NCI-H82 (cell line): ENCODE measurements around the gene FHIT.
"Not testable (repeated sequence)": the region's sequence is repeated elsewhere in the genome, so short reads cannot be mapped to it uniquely, and the experiment has no call there.

Source experiments
- DNase-seq: peaks from one replicate; lab custom pipeline; 2025; lab: John Stamatoyannopoulos, UW

The FHIT gene

GRCh38 chr3:60989626-60990441 lies 261.4 kb downstream of the FHIT start:
- no peak for DNase-seq

DNA sequence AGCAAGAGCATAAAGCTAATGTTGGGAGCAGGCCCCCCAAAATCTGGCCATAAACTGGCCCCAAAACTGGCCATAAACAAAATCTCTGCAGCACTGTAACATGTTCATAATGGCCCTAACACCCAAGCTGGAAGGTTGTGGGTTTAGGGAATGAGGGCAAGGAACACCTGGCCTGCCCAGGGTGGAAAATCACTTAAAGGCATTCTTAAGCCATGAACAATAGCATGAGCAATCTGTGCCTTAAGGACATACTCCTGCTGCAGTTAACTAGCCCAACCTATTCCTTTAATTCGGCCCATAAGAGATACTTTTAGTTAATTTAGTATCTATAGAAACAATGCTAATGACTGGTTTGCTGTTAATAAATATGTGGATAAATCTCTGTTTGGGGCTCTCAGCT lies 264.1 kb downstream of the FHIT start:
- DNase-seq: not testable (repeated sequence)

GRCh38 chr3:60986552-60986951 lies 264.7 kb downstream of the FHIT start:
- DNase-seq: no peak

GRCh38 chr3:60983906-60984305 lies 267.3 kb downstream of the FHIT start:
- peak; percentile 0 for DNase-seq

DNA sequence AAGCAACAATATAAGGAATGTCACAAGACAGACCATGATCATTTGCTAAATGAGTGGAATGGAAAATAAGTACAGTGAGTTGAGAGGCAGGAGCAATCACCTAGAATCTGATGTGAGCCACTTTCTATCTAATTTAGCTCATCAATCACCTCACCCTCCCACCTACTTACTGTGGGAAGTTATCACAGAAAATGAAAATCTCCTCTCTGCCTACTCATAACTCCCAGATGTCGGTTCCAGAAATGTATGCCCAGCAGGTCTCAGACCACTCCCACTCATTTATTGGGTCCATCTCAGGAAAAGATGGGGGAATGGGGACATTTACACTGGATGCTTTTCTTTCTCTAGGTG lies 270.9 kb downstream of the FHIT start:
- no peak for DNase-seq

GRCh38 chr3:60979461-60980341 lies 271.6 kb downstream of the FHIT start:
- no peak for DNase-seq

DNA sequence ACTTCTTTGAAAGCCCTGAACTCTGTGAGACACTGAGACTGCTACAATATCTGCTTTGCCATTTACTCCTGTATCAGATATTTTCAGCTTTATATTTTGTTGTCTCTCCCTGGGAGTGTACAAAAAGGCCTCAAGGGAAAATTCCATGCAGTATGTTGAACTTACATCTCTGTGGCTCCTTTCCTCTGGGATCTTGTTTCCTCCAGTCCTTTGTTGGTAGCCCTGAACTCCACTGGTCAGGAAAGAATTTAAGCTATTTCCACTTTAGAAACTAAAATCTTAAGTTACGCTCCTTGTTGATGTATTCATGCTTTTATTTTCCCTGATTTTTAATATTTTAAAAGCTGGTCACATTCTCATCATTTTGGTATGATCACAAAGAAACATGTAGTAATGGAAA lies 277.9 kb downstream of the FHIT start:
- DNase-seq: no peak

GRCh38 chr3:60972599-60972998 lies 278.7 kb downstream of the FHIT start:
- no peak for DNase-seq

DNA sequence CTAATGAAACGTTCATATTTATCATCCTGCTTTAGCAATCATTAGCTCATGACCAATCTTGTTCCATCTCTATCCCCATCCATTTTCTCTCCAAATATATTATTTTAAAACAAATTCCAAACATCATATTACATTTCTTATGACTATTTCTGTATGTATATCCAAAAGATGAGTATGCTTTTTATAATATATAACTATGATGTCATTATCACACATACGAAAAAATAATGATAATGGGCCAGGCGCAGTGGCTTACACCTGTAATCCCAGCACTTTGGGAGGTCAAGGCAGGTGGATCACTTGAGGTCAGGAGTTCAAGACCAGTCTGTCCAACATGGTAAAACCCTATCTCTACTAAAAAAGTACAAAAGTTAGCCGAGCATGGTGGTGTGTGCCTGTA lies 280.4 kb downstream of the FHIT start:
- DNase-seq: no peak

DNA sequence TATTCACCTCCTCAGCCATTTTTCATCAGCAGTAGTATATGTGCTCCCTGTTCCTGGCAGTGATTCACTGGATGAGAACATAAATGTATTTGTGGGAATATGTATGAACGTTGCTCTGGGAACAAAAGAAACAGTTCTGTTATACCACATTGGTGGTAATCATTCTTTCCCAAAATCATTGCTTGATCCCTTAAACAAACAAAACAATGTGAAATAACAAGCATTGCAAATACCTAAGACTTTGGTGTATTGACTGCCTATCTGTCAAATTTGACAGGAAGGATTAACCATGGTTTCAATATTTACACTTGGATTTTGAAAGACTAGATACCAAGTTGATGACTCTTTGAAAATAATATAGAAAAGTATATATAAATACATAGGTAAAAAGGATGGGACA lies 284.1 kb downstream of the FHIT start:
- no peak for DNase-seq

GRCh38 chr3:60957541-60957940 lies 293.7 kb downstream of the FHIT start:
- no peak for DNase-seq

DNA sequence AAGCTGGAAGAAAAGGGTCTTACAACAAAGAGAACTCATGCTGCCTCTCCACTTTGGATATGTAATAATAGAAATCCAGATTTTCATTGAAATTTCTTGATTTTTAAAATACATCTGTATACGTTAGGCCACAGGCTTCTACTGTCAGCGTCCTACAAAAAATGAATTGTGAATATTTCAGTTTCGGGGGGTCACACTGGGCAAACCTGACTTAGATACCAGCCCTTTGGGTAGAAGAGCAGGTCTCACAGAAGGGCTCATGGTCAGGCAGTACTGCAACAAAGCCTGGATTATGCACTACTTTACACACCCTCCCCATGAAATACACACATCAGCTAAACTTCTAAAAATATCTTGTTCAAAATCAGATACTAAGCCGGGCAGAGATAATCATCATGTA lies 294.5 kb downstream of the FHIT start:
- DNase-seq: no peak

- DNase-seq: no peak
These were observed 296.2 kb downstream of the FHIT start for GRCh38 chr3:60955034-60955433.

- DNase-seq: no peak
These were observed 297.2 kb downstream of the FHIT start for GRCh38 chr3:60954048-60954447.

GRCh38 chr3:60953351-60953750 lies 297.9 kb downstream of the FHIT start:
- DNase-seq: no peak

GRCh38 chr3:60952055-60952454 lies 299.2 kb downstream of the FHIT start:
- DNase-seq: no peak

- no peak for DNase-seq
These were observed 302.1 kb downstream of the FHIT start for GRCh38 chr3:60949146-60949545.

DNA sequence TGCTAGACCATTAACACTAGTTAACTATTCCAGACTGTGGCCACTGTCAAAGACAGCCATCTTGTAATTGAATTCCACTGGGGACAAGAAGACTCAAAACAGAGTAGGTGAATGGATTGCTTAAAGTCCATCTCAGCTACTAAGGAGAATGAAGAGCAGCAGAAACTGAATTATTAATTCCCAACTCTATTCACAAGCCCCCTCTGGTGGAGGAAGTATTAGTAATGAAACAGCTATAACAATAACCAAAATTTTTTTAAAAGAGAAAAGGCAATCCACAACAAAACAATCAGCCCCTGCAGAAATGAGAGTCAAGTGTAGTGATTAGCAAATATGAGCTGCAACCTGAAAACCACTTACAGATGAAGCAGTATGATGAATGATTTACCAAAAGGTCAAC lies 302.8 kb downstream of the FHIT start:
- DNase-seq: peak; percentile 7

DNA sequence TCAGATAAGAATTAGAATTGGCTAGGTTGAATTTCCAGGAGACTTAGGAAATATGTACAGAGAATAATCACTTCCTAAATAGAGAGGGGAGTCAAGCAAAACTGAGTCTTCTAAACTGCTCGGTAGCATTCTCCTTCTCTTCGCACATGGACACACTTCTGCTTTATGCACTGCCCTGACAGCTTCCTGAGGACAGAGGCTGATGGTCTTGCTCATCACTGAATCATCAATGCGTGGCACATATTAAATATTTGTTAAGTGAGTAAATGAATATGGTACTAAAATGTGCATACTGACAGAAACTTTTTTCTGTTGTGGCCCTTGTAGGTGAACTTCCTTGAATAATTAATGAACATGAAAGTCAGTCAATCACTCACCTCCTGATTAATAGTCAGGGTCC lies 315.5 kb downstream of the FHIT start:
- DNase-seq: no peak

GRCh38 chr3:60933824-60934223 lies 317.4 kb downstream of the FHIT start:
- peak; percentile 33 for DNase-seq

DNA sequence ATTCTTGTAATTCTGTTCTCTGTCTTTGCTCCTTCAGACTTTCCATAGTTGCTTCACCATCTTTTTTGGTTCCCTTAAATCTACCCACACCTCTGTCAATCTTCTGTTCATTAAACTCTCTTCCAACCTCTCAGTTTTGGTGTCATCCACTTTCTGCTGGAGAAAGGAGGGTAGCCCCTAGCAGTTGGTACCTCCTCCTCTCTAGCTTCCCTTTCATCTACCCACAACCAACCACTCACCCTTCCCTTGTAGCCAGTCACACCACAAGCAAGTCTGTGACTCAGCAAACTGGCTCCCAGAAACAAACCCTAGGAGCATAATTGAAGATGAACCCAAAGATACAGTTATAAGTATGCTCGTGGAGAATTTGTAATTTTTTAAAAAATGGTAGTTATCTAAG lies 318.6 kb downstream of the FHIT start:
- DNase-seq: no peak

DNA sequence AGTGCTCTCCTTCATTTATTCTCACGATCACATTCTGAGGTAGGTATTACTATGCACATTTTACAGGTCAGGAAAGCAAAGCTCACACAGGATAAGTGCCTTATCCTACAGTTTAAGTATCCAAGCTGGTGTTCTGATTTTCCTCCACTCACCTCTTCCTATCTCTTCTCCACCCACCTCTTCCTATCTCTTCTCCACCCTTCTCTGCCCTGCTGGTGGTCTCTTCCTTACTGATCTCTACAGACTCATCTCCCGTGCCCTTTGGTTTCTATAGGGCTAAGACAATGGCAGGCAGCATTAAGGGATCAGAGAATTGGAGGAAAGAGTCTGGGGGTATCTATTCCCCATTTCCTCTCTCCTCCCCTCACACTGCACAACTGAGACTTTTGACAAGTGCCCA lies 319.1 kb downstream of the FHIT start:
- no peak for DNase-seq

- DNase-seq: no peak
These were observed 319.8 kb downstream of the FHIT start for GRCh38 chr3:60931452-60931851.
